ENCODE measurements around the gene GNMT. TPM values are rescaled to one million over a fixed set of nuclear protein-coding genes. Genes with fewer than 3 reads are reported as not detected.

Gene GNMT
- total RNA-seq, result under 1 TPM; 0.25 to 0.38 TPM

GRCh38 chr6:42960243-42961019 lies at the start of gene GNMT:
Gene GNMT, plus strand, starts transcription at chr6:42960754. Its CDS starts 14 bp downstream, at chr6:42960768.
- peaks cover 8% of the 10 kb centered on the region for H3K4me1 Mint-ChIP-seq (ENCODE audit: low read depth)
- CTCF ChIA-PET, result interaction anchor here (0.6 to 1.1 kb wide), 2 partner anchors 11 to 36 kb away, joined by 3 read pairs; no protein-coding TSS in a partner anchor
- H3K4me3 Mint-ChIP-seq, result peak within 1 kb of the TSS; percentile 54
- peaks cover 1% of the 10 kb centered on the region for H3K36me3 Mint-ChIP-seq (ENCODE audit: low read depth)
- TF ChIP-seq CTCF (IDR thresholded peaks at IDR 0.05), result no peak
- peak; percentile 42 for DNase-seq
- POLR2A ChIA-PET, result interaction anchor here (0.6 to 1.1 kb wide), 2 partner anchors 8 to 19 kb away, joined by 3 to 4 read pairs; partner anchors contain the start of gene PEX6
- H3K27me3 Mint-ChIP-seq, result no peaks in the 10 kb centered on the region
- peak; percentile 77 for ATAC-seq
- H3K9me3 Mint-ChIP-seq, result no peaks in the 10 kb centered on the region
- intact Hi-C loops (cut with micrococcal nuclease), result no loop called here
- no peak within 1 kb of the TSS for H3K27ac Mint-ChIP-seq

GRCh38 chr6:42911171-42912021 lies 49.2 kb upstream of the GNMT start:
- DNase-seq (no peak), ATAC-seq (peak; percentile 39)
- intact Hi-C loops (cut with micrococcal nuclease), result no loop called here
- H3K9me3 Mint-ChIP-seq, result no peaks in the 10 kb centered on the region
- H3K4me3 Mint-ChIP-seq, result peak overlapping the region; percentile 43
- H3K4me1 Mint-ChIP-seq (ENCODE audit: low read depth), result peaks cover 4% of the 10 kb centered on the region
- CTCF ChIA-PET, result interaction anchor here (0.9 to 1.8 kb wide), 4 partner anchors 10 to 232 kb away, joined by 3 to 13 read pairs (median 4); partner anchors contain the start of gene CNPY3
- peaks cover 10% of the 10 kb centered on the region for H3K27me3 Mint-ChIP-seq
- H3K27ac Mint-ChIP-seq, result no peak overlapping the region
- POLR2A ChIA-PET, result interaction anchor here (1.3 kb wide), 1 partner anchor 18 kb away, joined by 4 read pairs; the partner anchor contains the start of gene CNPY3
- no peaks in the 10 kb centered on the region for H3K36me3 Mint-ChIP-seq (ENCODE audit: low read depth)
- no peak for TF ChIP-seq CTCF (IDR thresholded peaks at IDR 0.05)

- ChIA-PET CTCF (interaction anchor here (0.9 to 1.2 kb wide), 4 partner anchors 14 to 229 kb away, joined by 3 to 4 read pairs (median 3); no protein-coding TSS in a partner anchor), POLR2A (interaction anchor here (0.6 to 2.4 kb wide), 4 partner anchors 15 to 1090 kb away, joined by 3 to 7 read pairs (median 3); partner anchors contain the start of genes CNPY3 and PEX6)
- Mint-ChIP-seq H3K4me3 (no peak overlapping the region), H3K9me3 (no peaks in the 10 kb centered on the region), H3K36me3 (ENCODE audit: low read depth) (no peaks in the 10 kb centered on the region), H3K27ac (no peak overlapping the region), H3K27me3 (peaks cover 10% of the 10 kb centered on the region), H3K4me1 (ENCODE audit: low read depth) (peaks cover 4% of the 10 kb centered on the region)
- no peak for ATAC-seq
- intact Hi-C loops (cut with micrococcal nuclease), result no loop called here
- DNase-seq, result no peak
- no peak for TF ChIP-seq CTCF (IDR thresholded peaks at IDR 0.05)
Measured at GRCh38 chr6:42914546-42914945, 46.0 kb upstream of the GNMT start.

- ATAC-seq, result peak; percentile 25
- peaks cover 10% of the 10 kb centered on the region for H3K27me3 Mint-ChIP-seq
- H3K27ac Mint-ChIP-seq, result no peak within 1 kb of the TSS
- H3K4me1 Mint-ChIP-seq (ENCODE audit: low read depth), result peaks cover 4% of the 10 kb centered on the region
- CTCF ChIA-PET, result interaction anchor here (1.1 to 1.9 kb wide), 2 partner anchors 14 to 16 kb away, joined by 3 to 6 read pairs; no protein-coding TSS in a partner anchor
- intact Hi-C loops (cut with micrococcal nuclease), result no loop called here
- H3K4me3 Mint-ChIP-seq, result no peak within 1 kb of the TSS
- no peak for DNase-seq
- TF ChIP-seq CTCF (IDR thresholded peaks at IDR 0.05), result no peak
- POLR2A ChIA-PET, result interaction anchor here (1.2 kb wide), 1 partner anchor 64 kb away, joined by 3 read pairs; the partner anchor contains the start of gene PEX6
- H3K36me3 Mint-ChIP-seq (ENCODE audit: low read depth), result no peaks in the 10 kb centered on the region
- no peaks in the 10 kb centered on the region for H3K9me3 Mint-ChIP-seq
Measured at GRCh38 chr6:42915732-42916131, 44.8 kb upstream of the GNMT start, which contains the start of gene PTCRA. Gene PTCRA, plus strand, starts transcription at chr6:42916053. Its CDS starts 17 bp downstream, at chr6:42916070.
